ENCODE data around the gene CRYZL1.

CRYZL1 gene

DNA sequence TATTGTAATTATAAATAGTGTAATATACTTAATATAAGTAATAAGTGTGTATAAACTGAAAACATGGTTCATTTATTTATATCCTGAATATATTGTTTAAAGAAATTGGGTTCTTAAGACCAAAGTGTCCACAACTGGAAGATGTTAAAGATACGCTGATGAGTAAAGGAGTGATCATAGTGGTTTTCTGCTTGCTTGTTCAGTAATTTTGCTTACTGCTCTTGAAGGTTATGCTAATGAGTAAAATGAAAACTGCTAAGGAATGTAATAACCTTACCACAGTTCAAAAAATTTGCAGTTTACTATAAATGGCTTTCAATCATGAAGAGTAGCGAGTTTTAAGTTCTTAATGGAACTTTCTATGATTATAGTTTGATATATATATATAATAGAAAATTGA, 75.0 kb downstream of the CRYZL1 start:
- in situ Hi-C loops (cut with MboI; ENCODE audit: low sequenced_read_pairs) = no loop called here

- in situ Hi-C loops (cut with MboI; ENCODE audit: low sequenced_read_pairs) = no loop called here
Measured at GRCh38 chr21:33562389-33562788, 79.2 kb downstream of the CRYZL1 start.

DNA sequence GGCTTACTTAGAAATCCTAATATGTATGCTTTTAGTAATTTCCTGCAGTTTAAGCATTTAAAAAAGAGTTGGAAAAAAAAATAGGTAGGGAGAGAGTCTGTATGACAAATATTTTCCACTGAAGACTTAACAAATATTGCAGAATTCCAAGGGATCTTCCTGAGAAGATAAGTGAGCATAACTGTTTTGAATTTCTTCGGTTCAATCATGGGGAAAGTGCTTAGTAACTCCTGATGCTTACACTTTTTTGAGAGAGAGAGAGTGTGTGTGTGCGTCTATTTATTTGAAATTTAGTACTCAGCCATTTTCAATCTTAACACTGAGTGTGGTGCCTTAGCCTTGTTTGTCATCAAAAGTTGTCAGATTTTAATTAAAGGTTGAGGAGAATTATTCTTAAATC, 80.2 kb downstream of the CRYZL1 start:
- in situ Hi-C loops (cut with MboI; ENCODE audit: low sequenced_read_pairs) = no loop called here

DNA sequence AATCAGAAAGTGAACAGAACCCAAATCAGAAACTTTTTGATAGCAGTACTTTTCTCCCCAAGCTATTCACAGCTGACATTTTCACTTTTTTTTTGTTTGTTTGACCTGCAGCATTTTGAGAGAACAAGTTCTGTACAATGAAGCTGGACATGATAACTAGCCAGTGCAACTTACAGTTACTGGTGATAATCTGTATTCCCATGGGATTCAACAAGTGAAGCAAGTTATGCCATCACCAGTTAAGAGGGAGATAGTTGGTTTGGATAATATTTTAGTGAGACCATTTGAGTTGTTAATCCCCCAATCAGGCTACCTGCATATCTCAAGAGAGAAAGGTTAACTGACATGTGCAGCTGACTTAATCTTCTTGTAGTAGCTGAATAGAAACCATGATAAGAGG, 80.6 kb downstream of the CRYZL1 start:
- in situ Hi-C loops (cut with MboI; ENCODE audit: low sequenced_read_pairs) = no loop called here

DNA sequence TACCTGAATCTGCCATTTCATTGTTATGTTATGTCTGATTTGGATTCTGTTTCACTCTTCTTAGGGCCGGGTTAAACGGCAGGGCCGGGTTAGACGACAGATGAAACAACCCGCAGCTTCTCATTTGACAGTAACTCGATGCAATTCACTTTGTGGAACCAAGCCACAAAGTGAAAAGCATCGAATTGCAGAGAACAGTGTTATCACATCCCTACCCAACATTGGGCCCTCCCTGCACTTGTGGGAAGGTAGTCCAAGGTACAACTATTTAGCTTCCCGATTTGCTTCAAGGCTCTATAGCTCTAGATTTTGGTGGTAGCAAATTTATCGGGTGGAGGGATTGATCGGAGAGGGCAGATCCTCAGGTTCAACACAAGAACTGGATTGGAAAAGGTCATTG, 81.7 kb downstream of the CRYZL1 start:
- in situ Hi-C loops (cut with MboI; ENCODE audit: low sequenced_read_pairs) = no loop called here

DNA sequence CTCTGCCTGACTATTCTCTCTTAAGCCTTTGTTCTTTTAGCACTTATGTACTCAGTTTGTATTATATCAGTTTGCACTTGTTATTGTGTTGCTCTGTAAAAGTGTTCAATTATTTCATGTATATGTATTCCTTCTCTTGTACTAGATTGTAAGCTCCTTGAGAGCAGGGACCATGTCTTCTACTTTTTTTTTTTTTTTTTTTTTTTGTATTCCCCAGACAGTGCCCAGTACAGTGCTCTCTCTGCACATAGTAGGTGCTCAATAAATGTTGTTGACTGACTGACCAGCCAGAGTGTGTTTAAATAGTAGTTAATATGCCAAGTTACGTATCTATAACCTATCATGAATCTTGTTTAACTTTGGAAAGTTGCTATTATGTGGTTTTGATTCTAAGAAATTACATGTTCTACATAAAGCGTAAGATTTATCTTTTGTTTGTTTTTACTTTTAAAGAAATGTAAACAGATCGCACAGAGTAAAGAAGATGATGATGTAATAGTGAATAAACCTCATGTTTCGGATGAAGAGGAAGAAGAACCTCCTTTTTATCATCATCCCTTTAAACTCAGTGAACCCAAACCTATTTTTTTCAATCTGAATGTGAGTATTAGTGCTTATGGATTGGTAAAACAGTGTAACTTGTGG, 82.6 kb downstream of the CRYZL1 start:
- in situ Hi-C loops (cut with MboI; ENCODE audit: low sequenced_read_pairs) = no loop called here

GRCh38 chr21:33557447-33557846, 84.1 kb downstream of the CRYZL1 start:
- in situ Hi-C loops (cut with MboI; ENCODE audit: low sequenced_read_pairs) = no loop called here

DNA sequence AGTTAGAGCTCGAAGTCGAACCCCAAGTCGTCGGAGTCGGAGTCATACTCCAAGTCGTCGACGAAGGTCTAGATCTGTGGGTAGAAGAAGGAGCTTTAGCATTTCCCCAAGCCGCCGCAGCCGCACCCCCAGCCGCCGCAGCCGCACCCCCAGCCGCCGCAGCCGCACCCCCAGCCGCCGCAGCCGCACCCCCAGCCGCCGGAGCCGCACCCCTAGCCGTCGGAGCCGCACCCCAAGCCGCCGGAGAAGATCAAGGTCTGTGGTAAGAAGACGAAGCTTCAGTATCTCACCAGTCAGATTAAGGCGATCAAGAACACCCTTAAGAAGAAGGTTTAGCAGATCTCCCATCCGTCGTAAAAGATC, 86.6 kb downstream of the CRYZL1 start:
- in situ Hi-C loops (cut with MboI; ENCODE audit: low sequenced_read_pairs) = no loop called here

GRCh38 chr21:33554236-33554981, 87.1 kb downstream of the CRYZL1 start:
- in situ Hi-C loops (cut with MboI; ENCODE audit: low sequenced_read_pairs) = no loop called here

- in situ Hi-C loops (cut with MboI; ENCODE audit: low sequenced_read_pairs) = no loop called here
Measured at GRCh38 chr21:33552999-33553598, 88.4 kb downstream of the CRYZL1 start.

DNA sequence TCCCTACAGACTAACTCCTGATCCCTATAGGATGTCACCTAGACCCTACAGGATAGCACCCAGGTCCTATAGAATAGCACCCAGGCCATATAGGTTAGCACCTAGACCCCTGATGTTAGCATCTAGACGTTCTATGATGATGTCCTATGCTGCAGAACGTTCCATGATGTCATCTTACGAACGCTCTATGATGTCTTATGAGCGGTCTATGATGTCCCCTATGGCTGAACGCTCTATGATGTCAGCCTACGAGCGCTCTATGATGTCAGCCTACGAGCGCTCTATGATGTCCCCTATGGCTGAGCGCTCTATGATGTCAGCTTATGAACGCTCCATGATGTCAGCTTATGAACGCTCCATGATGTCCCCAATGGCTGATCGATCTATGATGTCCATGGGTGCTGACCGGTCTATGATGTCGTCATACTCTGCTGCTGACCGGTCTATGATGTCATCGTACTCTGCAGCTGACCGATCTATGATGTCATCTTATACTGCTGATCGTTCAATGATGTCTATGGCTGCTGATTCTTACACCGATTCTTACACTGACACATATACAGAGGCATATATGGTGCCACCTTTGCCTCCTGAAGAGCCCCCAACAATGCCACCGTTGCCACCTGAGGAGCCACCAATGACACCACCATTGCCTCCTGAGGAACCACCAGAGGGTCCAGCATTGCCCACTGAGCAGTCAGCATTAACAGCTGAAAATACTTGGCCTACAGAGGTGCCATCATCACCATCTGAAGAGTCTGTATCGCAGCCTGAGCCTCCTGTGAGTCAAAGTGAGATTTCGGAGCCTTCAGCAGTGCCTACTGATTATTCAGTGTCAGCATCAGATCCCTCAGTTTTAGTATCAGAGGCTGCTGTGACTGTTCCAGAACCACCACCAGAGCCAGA, 89.2 kb downstream of the CRYZL1 start:
- in situ Hi-C loops (cut with MboI; ENCODE audit: low sequenced_read_pairs) = no loop called here

GRCh38 chr21:33551664-33552063, 89.9 kb downstream of the CRYZL1 start:
- in situ Hi-C loops (cut with MboI; ENCODE audit: low sequenced_read_pairs) = no loop called here

DNA sequence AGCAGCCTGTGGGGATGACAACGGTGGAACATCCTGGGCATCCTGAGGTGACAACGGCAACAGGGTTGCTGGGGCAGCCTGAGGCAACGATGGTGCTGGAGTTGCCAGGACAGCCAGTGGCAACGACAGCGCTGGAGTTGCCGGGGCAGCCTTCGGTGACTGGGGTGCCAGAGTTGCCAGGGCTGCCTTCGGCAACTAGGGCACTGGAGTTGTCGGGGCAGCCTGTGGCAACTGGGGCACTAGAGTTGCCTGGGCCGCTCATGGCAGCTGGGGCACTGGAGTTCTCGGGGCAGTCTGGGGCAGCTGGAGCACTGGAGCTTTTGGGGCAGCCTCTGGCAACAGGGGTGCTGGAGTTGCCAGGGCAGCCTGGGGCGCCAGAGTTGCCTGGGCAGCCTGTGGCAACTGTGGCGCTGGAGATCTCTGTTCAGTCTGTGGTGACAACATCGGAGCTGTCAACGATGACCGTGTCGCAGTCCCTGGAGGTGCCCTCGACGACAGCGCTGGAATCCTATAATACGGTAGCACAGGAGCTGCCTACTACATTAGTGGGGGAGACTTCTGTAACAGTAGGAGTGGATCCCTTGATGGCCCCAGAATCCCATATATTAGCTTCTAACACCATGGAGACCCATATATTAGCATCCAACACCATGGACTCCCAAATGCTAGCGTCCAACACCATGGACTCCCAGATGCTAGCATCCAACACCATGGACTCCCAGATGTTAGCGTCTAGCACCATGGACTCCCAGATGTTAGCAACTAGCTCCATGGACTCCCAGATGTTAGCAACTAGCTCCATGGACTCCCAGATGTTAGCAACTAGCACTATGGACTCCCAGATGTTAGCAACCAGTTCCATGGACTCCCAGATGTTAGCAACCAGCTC, 90.5 kb downstream of the CRYZL1 start:
- in situ Hi-C loops (cut with MboI; ENCODE audit: low sequenced_read_pairs) = no loop called here

- in situ Hi-C loops (cut with MboI; ENCODE audit: low sequenced_read_pairs) = no loop called here
Measured at GRCh38 chr21:33549848-33550771, 91.4 kb downstream of the CRYZL1 start.

- in situ Hi-C loops (cut with MboI; ENCODE audit: low sequenced_read_pairs) = no loop called here
Measured at GRCh38 chr21:33546086-33546485, 95.5 kb downstream of the CRYZL1 start.

- in situ Hi-C loops (cut with MboI; ENCODE audit: low sequenced_read_pairs) = no loop called here
Measured at GRCh38 chr21:33544451-33545195, 96.9 kb downstream of the CRYZL1 start.

DNA sequence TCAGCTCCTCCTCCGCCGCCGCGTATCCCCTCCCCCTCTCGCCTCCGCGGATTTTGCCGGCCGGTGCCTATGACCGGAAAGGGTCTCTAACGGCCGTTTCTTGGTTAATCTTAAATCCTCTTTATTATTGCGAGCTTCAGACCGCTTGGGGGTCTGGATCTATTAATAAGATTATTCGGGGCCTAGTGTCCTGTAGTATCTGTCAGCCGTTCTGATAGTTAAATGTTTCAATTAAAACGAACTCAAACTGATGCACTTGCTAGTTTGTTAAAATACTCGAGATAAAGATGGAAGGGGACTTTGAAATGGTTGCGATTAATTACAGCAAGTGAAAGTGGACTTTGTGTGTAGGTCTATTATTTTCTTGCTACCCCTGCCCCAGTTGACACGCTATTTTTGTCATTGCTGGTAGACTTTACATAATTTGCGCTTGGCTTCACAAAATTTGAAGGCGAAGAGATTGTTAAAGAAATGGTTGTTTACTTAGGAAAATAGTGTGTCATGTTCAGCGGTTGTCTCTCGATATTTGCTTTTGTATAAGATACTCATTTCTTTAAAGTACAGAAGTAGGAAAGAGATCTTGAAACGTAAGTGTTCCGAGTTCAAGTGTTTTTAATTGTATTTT, 97.9 kb downstream of the CRYZL1 start:
- in situ Hi-C loops (cut with MboI; ENCODE audit: low sequenced_read_pairs) = no loop called here
